GM21526 (cell line): Measurements from ENCODE around the gene CDK5RAP3.

ENCODE experiments used
- ATAC-seq: cut with Tn5 transposase; IDR thresholded peaks from one replicate; pipeline ENCODE4 v1.9.1; 2021; ENCODE audit warnings: moderate library complexity; ENCODE audit not compliant: unreplicated experiment, low FRiP score

The CDK5RAP3 gene

GRCh38 chr17:47948706-47949196 is 22.2 kb upstream of the CDK5RAP3 start:
- no peak for ATAC-seq

GRCh38 chr17:47949197-47949759 is 21.6 kb upstream of the CDK5RAP3 start:
- ATAC-seq: no peak

DNA sequence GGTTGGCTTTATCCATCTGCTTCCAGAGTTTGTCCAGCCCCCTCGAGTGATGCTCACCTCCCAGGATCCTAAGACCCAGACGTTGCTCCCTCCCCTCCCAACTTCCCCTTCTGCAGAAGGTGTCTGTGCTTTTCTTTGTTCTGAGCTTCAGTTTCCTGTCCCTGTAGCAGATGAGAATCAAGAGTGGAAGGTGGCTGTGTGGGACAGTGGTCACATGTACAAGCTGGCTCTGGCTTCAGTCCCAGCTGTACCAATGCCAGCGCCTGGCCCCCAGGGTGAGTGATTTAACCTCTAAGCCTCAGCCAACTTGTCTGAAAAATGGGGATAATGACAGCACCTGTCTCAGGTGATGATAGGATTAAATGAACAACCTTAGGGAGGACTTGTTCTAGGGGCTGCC is 21.0 kb upstream of the CDK5RAP3 start:
- ATAC-seq: no peak

GRCh38 chr17:47950448-47950847 is 20.5 kb upstream of the CDK5RAP3 start:
- ATAC-seq: no peak

GRCh38 chr17:47952171-47953021 is 18.5 kb upstream of the CDK5RAP3 start:
- ATAC-seq: no peak

DNA sequence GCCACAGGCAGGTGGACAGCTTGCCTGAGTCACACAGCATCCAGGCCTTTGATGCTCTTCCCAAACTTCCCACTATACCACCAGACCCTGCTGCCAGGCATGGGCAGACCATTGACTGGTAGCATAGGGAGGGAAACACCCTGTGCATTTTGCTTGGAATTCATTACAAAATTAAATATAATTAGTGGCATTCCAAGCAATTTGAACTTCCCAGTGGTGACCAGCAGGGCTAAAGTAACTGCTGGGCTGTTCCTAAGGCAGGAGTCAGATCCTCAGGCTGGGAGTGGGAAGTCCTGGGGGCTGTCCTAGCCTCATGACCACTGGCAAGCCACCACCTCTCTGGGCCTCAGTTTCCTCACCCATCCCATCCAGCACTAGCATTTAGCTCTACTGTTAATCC is 17.0 kb upstream of the CDK5RAP3 start:
- no peak for ATAC-seq

DNA sequence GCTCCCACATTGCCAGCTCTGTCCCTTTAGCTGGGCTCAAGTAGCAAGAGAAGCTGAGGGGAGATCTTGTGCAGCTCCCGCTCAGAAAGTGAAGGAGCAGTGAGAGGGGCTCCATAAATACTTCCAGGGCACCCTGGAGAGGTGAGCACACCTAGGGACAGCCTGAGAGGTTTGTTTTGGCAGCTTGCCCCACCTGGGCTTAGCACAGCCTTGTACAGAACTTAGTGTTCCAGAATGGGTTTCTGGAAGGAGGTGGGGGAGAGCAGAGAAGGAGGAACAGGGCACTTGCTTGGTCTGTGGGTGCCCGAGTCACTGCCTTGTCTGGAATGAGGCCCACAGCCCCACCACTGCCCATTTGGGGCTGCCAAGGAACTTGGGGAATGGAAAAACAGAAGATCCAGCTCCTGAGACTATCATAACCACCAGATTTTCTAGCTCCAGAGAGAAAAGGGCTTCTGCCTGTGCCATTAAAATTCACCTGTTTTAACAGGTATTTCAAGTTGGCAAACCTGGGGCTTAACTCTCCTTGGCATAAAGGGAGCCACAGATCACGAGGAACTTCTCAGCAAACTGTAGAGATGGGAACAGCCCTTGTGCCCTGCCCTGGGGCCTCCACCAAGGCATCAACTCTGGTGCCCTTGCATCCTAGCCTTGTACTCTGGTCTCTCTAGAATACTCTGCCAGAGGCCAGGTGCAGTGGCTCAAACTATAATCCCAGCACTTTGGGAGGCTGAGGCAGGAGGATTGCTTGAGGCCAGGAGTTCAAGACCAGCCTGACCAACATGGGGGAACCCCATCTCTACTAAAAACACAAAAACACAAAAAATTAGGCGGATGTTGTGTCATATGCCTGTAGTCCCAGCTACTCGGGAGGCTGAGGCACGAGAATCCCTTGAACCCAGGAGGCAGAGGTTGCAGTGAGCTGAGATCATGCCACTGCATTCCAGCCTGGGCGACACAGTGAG is 15.1 kb upstream of the CDK5RAP3 start:
- no peak for ATAC-seq

- no peak for ATAC-seq
Observed at GRCh38 chr17:47956791-47957590, 13.9 kb upstream of the CDK5RAP3 start.

- ATAC-seq: no peak
Observed at GRCh38 chr17:47957591-47958490, 13.1 kb upstream of the CDK5RAP3 start, which contains the start of gene PRR15L. Gene PRR15L, minus strand, starts transcription at chr17:47957883. Its CDS starts 4,649 bp downstream, at chr17:47953234.

DNA sequence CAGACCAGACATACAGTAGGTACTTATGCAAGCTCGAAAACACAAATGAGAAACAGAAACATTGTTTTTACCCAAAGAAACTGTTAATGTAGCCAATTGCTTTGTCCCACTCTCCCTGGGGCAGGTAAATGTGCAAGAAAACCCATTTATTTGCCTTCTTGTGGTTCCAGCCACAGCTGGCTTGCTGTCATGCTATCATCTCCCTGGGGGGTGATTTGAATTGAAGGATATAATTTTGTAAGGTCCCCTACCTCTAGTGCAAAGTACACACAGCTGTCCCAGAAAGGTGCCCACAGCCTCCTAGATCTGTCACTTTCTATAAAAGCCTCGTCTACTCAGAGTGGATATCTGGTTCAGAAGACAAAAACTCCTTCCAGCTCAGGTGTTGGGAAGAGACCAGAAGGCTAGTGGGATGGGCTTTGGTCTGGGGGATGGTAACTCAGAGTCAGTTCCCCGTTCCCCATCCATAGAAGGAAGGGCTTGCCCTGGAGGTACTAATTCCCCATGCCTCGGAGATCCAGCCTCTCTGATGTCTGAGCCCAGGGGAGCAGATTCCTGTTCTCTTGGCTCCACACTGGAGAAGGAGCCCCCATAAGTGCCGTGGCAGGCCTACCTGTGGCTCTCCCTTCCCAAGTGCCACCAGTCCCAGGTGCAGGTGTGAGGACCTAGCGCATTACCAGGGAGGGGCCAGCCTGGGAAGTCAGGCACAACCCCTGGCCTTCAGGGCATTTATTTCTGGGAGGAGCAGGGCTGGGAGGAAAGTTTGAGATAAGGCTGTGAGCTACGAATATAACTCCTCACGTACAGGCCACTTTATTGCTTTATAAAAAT is 10.9 kb upstream of the CDK5RAP3 start:
- no peak for ATAC-seq

GRCh38 chr17:47961406-47961805 is 9.5 kb upstream of the CDK5RAP3 start:
- no peak for ATAC-seq

DNA sequence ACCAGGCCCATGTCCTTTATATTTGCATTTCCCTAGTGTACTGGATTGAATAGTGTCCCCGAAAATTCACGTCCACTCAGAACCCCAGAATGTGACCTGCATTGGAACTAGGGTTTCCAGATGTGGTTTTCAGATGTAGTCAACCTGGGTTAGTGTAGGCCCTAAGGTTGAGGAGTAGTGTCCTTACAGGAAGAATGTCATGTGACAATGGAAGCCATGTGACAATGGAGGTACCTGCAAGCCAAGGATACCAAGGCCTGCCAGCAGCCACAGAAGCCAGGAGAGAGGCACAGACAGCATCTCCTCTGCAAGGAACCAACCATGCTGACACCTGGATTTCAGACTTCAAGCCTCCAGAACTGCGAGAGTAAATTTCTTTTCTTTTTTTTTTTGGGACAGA is 8.0 kb upstream of the CDK5RAP3 start:
- no peak for ATAC-seq

- ATAC-seq: no peak
Observed at GRCh38 chr17:47964856-47965255, 6.1 kb upstream of the CDK5RAP3 start.

- no peak for ATAC-seq
Observed at GRCh38 chr17:47966079-47966519, 4.8 kb upstream of the CDK5RAP3 start.

DNA sequence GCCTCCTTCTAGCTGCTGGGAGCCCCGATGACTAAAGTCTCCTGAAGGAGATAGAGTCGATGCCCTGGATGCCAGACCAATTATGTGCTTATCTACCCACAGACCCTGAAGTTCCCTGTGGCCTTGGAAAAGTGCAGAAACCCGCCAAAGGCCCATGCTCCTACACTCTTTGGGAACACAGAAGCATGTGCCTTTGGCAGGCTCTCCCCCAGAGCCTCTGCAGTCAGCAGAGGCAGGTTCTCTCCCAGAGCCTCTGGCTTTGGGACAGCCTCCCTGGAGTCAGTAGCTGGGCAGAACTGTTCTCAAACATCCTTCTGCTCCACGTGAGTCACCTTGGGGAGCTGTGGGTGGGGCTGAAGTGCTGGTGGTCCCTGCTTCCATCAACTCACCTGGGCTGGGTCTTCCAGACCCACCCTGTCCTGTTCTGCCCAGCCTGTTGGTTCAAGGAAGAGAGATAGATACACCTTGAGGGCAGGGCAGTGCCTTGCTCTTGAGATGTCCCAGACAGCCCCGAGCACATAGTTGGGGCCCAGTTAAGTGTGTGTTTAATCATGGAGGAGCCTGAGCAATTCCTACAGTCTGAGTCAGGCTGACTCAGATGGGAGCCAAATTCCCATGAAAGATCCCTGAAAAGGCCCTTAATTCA is 3.2 kb upstream of the CDK5RAP3 start:
- ATAC-seq: no peak

GRCh38 chr17:47968836-47969235 is 2.1 kb upstream of the CDK5RAP3 start:
- ATAC-seq: no peak

DNA sequence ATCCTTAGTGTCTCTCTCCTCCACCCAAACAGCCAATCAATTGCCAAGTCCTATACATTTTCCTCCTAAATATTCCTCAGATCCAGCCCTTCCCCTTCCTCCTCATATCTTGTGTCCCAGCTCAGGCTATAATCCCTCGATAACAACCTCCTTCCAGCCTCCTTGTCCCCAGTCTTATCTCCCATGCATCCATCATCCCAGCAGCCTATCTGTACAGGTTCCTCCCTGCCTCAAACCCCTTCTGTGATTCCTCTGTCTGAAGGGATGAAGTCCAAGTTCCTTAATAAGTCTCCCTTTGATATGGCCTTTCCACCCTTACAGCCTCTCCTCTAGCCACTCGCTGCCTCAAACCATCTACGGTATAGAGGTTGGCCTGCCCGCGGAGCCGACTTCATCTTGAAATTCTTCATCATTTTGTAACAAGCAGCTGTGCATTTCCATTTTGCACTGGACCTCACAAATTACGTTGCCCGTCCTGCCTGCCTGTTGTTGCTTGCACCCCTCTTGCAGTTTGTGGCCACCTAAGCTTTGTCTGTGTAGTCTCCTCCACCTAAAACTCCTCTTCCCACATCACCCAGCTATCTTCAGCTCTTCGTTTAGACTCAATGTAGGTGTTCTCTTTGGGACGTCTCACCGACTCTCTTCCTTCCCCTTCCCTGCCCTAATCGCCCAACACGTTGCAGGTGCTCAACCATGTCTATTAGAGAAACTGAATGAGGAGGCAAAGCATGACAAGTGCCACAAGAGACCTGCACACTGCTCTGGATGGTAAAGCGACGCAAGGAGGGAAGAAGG is 786 bp upstream of the CDK5RAP3 start:
- ATAC-seq: no peak
